ENCODE results near the gene IRAG1. TPM values are rescaled to one million over a fixed set of nuclear protein-coding genes. Genes with fewer than 3 reads are reported as not detected.

Gene IRAG1
- total RNA-seq, 1 experiment from 2014 or later, result 0.64 TPM

- Histone ChIP-seq H3K27me3 (replicated peaks; ENCODE audit: control insufficient read depth, insufficient read depth, low read length) (no peaks in the 10 kb centered on the region), H3K4me3 (ENCODE audit: low read depth, low read length) (no peak overlapping the region), H3K9me3 (0 out of 2 replicates have a peak, but pooled peaks cover 4% of the 10 kb centered on the region), H3K36me3 (ENCODE audit: control insufficient read depth, insufficient read depth, low read length) (no peaks in the 10 kb centered on the region), H3K4me1 (peaks cover 24% of the 10 kb centered on the region)
- intact Hi-C loops (cut with micrococcal nuclease; ENCODE audit: unreplicated experiment), result no loop called here
- no TSS peak for BruUV-seq (replicated peaks)
- no peak overlapping the region for H3K4me3 Mint-ChIP-seq (ENCODE audit: unreplicated experiment)
- CTCF ChIA-PET, result interaction anchor here (1.1 to 1.2 kb wide), 2 partner anchors 9 to 106 kb away, joined by 3 read pairs; partner anchors contain the start of gene RNF141
- H3K27me3 Mint-ChIP-seq (ENCODE audit: insufficient read depth, unreplicated experiment), result no peaks in the 10 kb centered on the region
- H3K4me1 Mint-ChIP-seq (ENCODE audit: low read depth, unreplicated experiment), result peaks cover 17% of the 10 kb centered on the region
- H3K9me3 Mint-ChIP-seq (ENCODE audit: unreplicated experiment), result no peaks in the 10 kb centered on the region
- H3K27ac Mint-ChIP-seq (ENCODE audit: unreplicated experiment), result no peak overlapping the region
- no peaks in the 10 kb centered on the region for H3K36me3 Mint-ChIP-seq (ENCODE audit: insufficient read depth, unreplicated experiment)
- no peak for DNase-seq
- TF ChIP-seq CTCF (IDR thresholded peaks at IDR 0.05; ENCODE audit: insufficient read depth in 1 of 2, low read depth in 1 of 2, low read length in 1 of 2, severe bottlenecking in 1 of 2, unreplicated experiment in 1 of 2), result no peak
- POLR2A ChIA-PET, result no interaction called here
Observed at GRCh38 chr11:10646681-10647355, 46.7 kb downstream of the IRAG1 start.

- H3K4me1 Mint-ChIP-seq (ENCODE audit: low read depth, unreplicated experiment), result peaks cover 17% of the 10 kb centered on the region
- no peaks in the 10 kb centered on the region for H3K27me3 Mint-ChIP-seq (ENCODE audit: insufficient read depth, unreplicated experiment)
- CTCF ChIA-PET, result interaction anchor here (1.1 kb wide), 1 partner anchor 10 kb away, joined by 3 read pairs; no protein-coding TSS in a partner anchor
- no peaks in the 10 kb centered on the region for H3K9me3 Mint-ChIP-seq (ENCODE audit: unreplicated experiment)
- TF ChIP-seq CTCF (IDR thresholded peaks at IDR 0.05; ENCODE audit: insufficient read depth in 1 of 2, low read depth in 1 of 2, low read length in 1 of 2, severe bottlenecking in 1 of 2, unreplicated experiment in 1 of 2), result no peak
- no peaks in the 10 kb centered on the region for H3K36me3 Mint-ChIP-seq (ENCODE audit: insufficient read depth, unreplicated experiment)
- H3K4me3 Mint-ChIP-seq (ENCODE audit: unreplicated experiment), result no peak overlapping the region
- Histone ChIP-seq H3K4me1 (peaks cover 24% of the 10 kb centered on the region), H3K36me3 (ENCODE audit: control insufficient read depth, insufficient read depth, low read length) (no peaks in the 10 kb centered on the region), H3K4me3 (ENCODE audit: low read depth, low read length) (no peak overlapping the region), H3K9me3 (no peaks in the 10 kb centered on the region), H3K27me3 (replicated peaks; ENCODE audit: control insufficient read depth, insufficient read depth, low read length) (no peaks in the 10 kb centered on the region)
- intact Hi-C loops (cut with micrococcal nuclease; ENCODE audit: unreplicated experiment), result no loop called here
- BruUV-seq (replicated peaks), result no TSS peak
- DNase-seq, result no peak
- no peak overlapping the region for H3K27ac Mint-ChIP-seq (ENCODE audit: unreplicated experiment)
- POLR2A ChIA-PET, result no interaction called here
Observed at GRCh38 chr11:10646005-10646404, 47.5 kb downstream of the IRAG1 start.

- DNase-seq, result no peak
- H3K9me3 ChIP-seq, result no peaks in the 10 kb centered on the region
- H3K4me1 Mint-ChIP-seq (ENCODE audit: low read depth, unreplicated experiment), result peaks cover 17% of the 10 kb centered on the region
- H3K27me3 ChIP-seq (replicated peaks; ENCODE audit: control insufficient read depth, insufficient read depth, low read length), result no peaks in the 10 kb centered on the region
- intact Hi-C loops (cut with micrococcal nuclease; ENCODE audit: unreplicated experiment), result no loop called here
- no peak for TF ChIP-seq CTCF (IDR thresholded peaks at IDR 0.05; ENCODE audit: insufficient read depth in 1 of 2, low read depth in 1 of 2, low read length in 1 of 2, severe bottlenecking in 1 of 2, unreplicated experiment in 1 of 2)
- H3K27me3 Mint-ChIP-seq (ENCODE audit: insufficient read depth, unreplicated experiment), result no peaks in the 10 kb centered on the region
- H3K4me1 ChIP-seq, result peaks cover 24% of the 10 kb centered on the region
- H3K4me3 Mint-ChIP-seq (ENCODE audit: unreplicated experiment), result no peak overlapping the region
- H3K27ac Mint-ChIP-seq (ENCODE audit: unreplicated experiment), result no peak overlapping the region
- H3K4me3 ChIP-seq (ENCODE audit: low read depth, low read length), result no peak overlapping the region
- no peaks in the 10 kb centered on the region for H3K36me3 Mint-ChIP-seq (ENCODE audit: insufficient read depth, unreplicated experiment)
- BruUV-seq (replicated peaks), result no TSS peak
- POLR2A ChIA-PET, result no interaction called here
- H3K36me3 ChIP-seq (ENCODE audit: control insufficient read depth, insufficient read depth, low read length), result no peaks in the 10 kb centered on the region
- no peaks in the 10 kb centered on the region for H3K9me3 Mint-ChIP-seq (ENCODE audit: unreplicated experiment)
- CTCF ChIA-PET, result interaction anchor here (1.1 kb wide), 1 partner anchor 11 kb away, joined by 3 read pairs; no protein-coding TSS in a partner anchor
Observed at GRCh38 chr11:10645212-10645795, 48.3 kb downstream of the IRAG1 start.

Other genes starting within 250 kb of the IRAG1 start
- gene AMPD3, start 238.5 kb downstream of the IRAG1 start, total RNA-seq (2022), result 10.5 and 13.4 TPM in 2 replicates
- gene RNF141, start 152.6 kb downstream of the IRAG1 start, total RNA-seq (2022), result 65.2 and 74.8 TPM in 2 replicates
- not detected in 2 replicates for gene LYVE1, start 125.1 kb downstream of the IRAG1 start, total RNA-seq (2022)
- gene CTR9, start 57.5 kb upstream of the IRAG1 start, total RNA-seq (2022), result 51.1 and 54.0 TPM in 2 replicates
- 1,233 and 1,287 TPM in 2 replicates for gene EIF4G2, start 115.2 kb upstream of the IRAG1 start, total RNA-seq (2022)
- gene ZBED5, start 164.3 kb upstream of the IRAG1 start, total RNA-seq (2022), result 42.1 and 53.2 TPM in 2 replicates